H9 (cell line): ENCODE data around the gene LRRC17. TPM values are rescaled to one million over a fixed set of nuclear protein-coding genes. Genes with fewer than 3 reads are reported as not detected.

Experiments used
- DNase-seq: peaks from one replicate; pipeline ENCODE4 v3.0.0-alpha.2; 2017
- H2AFZ ChIP-seq: one replicate; pipeline ENCODE4 v1.6.1; 2013; ENCODE audit warnings: mild to moderate bottlenecking, low read length, control low read depth, moderate library complexity
- H2AK5ac ChIP-seq: 2 replicates; pipeline ENCODE4 v1.6.1; 2013; ENCODE audit warnings: low read length, control low read depth, mixed read lengths; ENCODE audit not compliant: insufficient read length
- H2BK120ac ChIP-seq: one replicate; pipeline ENCODE4 v1.6.1; 2013; ENCODE audit warnings: low read depth, mild to moderate bottlenecking, low read length, control low read depth, inconsistent platforms; ENCODE audit not compliant: poor library complexity, severe bottlenecking
- H2BK12ac ChIP-seq: 2 replicates; pipeline ENCODE4 v1.6.1; 2013; ENCODE audit warnings: low read length, control low read depth, mixed read lengths, low read depth; ENCODE audit not compliant: insufficient read length
- H2BK15ac ChIP-seq: 2 replicates; pipeline ENCODE4 v1.6.1; 2013; ENCODE audit warnings: low read depth, low read length, control low read depth
- H2BK20ac ChIP-seq: one replicate; pipeline ENCODE4 v1.6.1; 2013; ENCODE audit warnings: low read depth, mild to moderate bottlenecking, low read length, control low read depth, inconsistent platforms; ENCODE audit not compliant: poor library complexity, severe bottlenecking
- H2BK5ac ChIP-seq: 2 replicates; pipeline ENCODE4 v1.6.1; 2013; ENCODE audit warnings: low read length, control low read depth, mixed read lengths; ENCODE audit not compliant: insufficient read length
- H3K14ac ChIP-seq: 2 replicates; pipeline ENCODE4 v1.6.1; 2013; ENCODE audit warnings: low read length, control low read depth; ENCODE audit not compliant: insufficient read depth
- H3K18ac ChIP-seq: 2 replicates; pipeline ENCODE4 v1.6.1; 2013; ENCODE audit warnings: low read depth, mild to moderate bottlenecking, mixed read lengths, low read length, control low read depth; ENCODE audit not compliant: insufficient read length
- H3K23ac ChIP-seq: 2 replicates; pipeline ENCODE4 v1.6.1; 2013; ENCODE audit warnings: low read length, control low read depth, mixed read lengths, low read depth; ENCODE audit not compliant: insufficient read length
- H3K23me2 ChIP-seq: 2 replicates; pipeline ENCODE4 v1.6.1; 2013; ENCODE audit warnings: low read depth, mild to moderate bottlenecking, mixed read lengths, low read length, control low read depth; ENCODE audit not compliant: insufficient read length, poor library complexity, severe bottlenecking
- H3K27ac ChIP-seq: 2 replicates; pipeline ENCODE4 v1.5.1; 2013; ENCODE audit warnings: low read length, control low read depth, mixed read lengths, low read depth; ENCODE audit not compliant: insufficient read length
- H3K27me3 ChIP-seq: 2 replicates; pipeline ENCODE4 v1.6.1; 2013; ENCODE audit warnings: low read length, control low read depth, inconsistent platforms; ENCODE audit not compliant: insufficient read depth
- H3K4ac ChIP-seq: 2 replicates; pipeline ENCODE4 v1.6.1; 2013; ENCODE audit warnings: low read depth, mild to moderate bottlenecking, control low read depth, inconsistent platforms, low read length, moderate library complexity
- H3K4me1 ChIP-seq: 2 replicates; pipeline ENCODE4 v1.6.1; 2013; ENCODE audit warnings: low read length, control low read depth, inconsistent platforms; ENCODE audit not compliant: insufficient read depth
- H3K4me2 ChIP-seq: 2 replicates; pipeline ENCODE4 v1.6.1; 2013; ENCODE audit warnings: low read length, control low read depth, mixed read lengths; ENCODE audit not compliant: insufficient read length, insufficient read depth
- H3K56ac ChIP-seq: 2 replicates; pipeline ENCODE4 v1.6.1; 2013; ENCODE audit warnings: low read depth, mild to moderate bottlenecking, mixed read lengths, low read length, control low read depth; ENCODE audit not compliant: insufficient read length
- H3K79me1 ChIP-seq: 2 replicates; pipeline ENCODE4 v1.6.1; 2013; ENCODE audit warnings: low read depth, mild to moderate bottlenecking, moderate library complexity, low read length, control low read depth, inconsistent platforms; ENCODE audit not compliant: insufficient read depth, poor library complexity, severe bottlenecking
- H3K79me2 ChIP-seq: 2 replicates; pipeline ENCODE4 v1.6.1; 2013; ENCODE audit warnings: low read length, control low read depth, inconsistent platforms; ENCODE audit not compliant: insufficient read depth
- H3K9ac ChIP-seq: 2 replicates; pipeline ENCODE4 v1.6.1; 2013; ENCODE audit warnings: low read length, control low read depth, mixed read lengths; ENCODE audit not compliant: insufficient read length; ENCODE audit errors: extremely low read depth
- H3K9me3 ChIP-seq: one replicate; pipeline ENCODE4 v1.6.1; 2013; ENCODE audit warnings: low read depth, low read length, inconsistent platforms; ENCODE audit not compliant: control insufficient read depth
- H3T11ph ChIP-seq: one replicate; pipeline ENCODE4 v1.6.1; 2013; ENCODE audit warnings: mild to moderate bottlenecking, low read length, control low read depth, inconsistent platforms
- H4K20me1 ChIP-seq: one replicate; pipeline ENCODE4 v1.6.1; 2013; ENCODE audit not compliant: control insufficient read depth, insufficient read length, insufficient read depth
- H4K5ac ChIP-seq: 2 replicates; pipeline ENCODE4 v1.6.1; 2013; ENCODE audit warnings: low read depth, mild to moderate bottlenecking, mixed read lengths, low read length, control low read depth; ENCODE audit not compliant: insufficient read length
- H4K8ac ChIP-seq: replicated peaks from 2 replicates; pipeline ENCODE4 v1.6.1; 2013; ENCODE audit warnings: low read length, control low read depth, mixed read lengths, low read depth; ENCODE audit not compliant: insufficient read length
- H4K91ac ChIP-seq: 2 replicates; pipeline ENCODE4 v1.6.1; 2013; ENCODE audit warnings: low read depth, mild to moderate bottlenecking, moderate library complexity, mixed read lengths, low read length, control low read depth; ENCODE audit not compliant: insufficient read length
- H3K27ac Mint-ChIP-seq, 3 experiments: 2 replicates in 2 of 3; 3 replicates in 1 of 3; pipeline ENCODE4 v1.8.0; 2020 to 2021; ENCODE audit warnings: mixed read lengths in 3 of 3, mild to moderate bottlenecking in 1 of 3, moderate library complexity in 1 of 3
- H3K27me3 Mint-ChIP-seq: 2 replicates; pipeline ENCODE4 v1.8.0; 2021; ENCODE audit warnings: low read depth, mild to moderate bottlenecking, moderate library complexity, mixed read lengths
- H3K36me3 Mint-ChIP-seq, 3 experiments: 2 replicates in 2 of 3; 3 replicates in 1 of 3; pipeline ENCODE4 v1.8.0; 2020 to 2021; ENCODE audit warnings: low read depth in 3 of 3, mixed read lengths in 3 of 3; ENCODE audit not compliant: insufficient read depth in 1 of 3
- H3K4me1 Mint-ChIP-seq, 2 experiments: 2 replicates each; pipeline ENCODE4 v1.8.0; 2020; ENCODE audit warnings: mixed read lengths in 2 of 2
- H3K4me3 Mint-ChIP-seq, 2 experiments: 2 replicates in 1 of 2; 3 replicates in 1 of 2; pipeline ENCODE4 v1.8.0; 2020 to 2021; ENCODE audit warnings: mild to moderate bottlenecking in 2 of 2, mixed read lengths in 2 of 2, moderate library complexity in 1 of 2
- H3K9me3 Mint-ChIP-seq, 2 experiments: 2 replicates in 1 of 2; 3 replicates in 1 of 2; pipeline ENCODE4 v1.8.0; 2020; ENCODE audit warnings: mild to moderate bottlenecking in 2 of 2, mixed read lengths in 2 of 2, moderate library complexity in 1 of 2
- CTCF ChIP-seq: fragments of 200-600 bp; sonication (generic); conservative IDR thresholded peaks from 3 replicates; pipeline ENCODE4 v1.8.0; 2021; ENCODE audit warnings: antibody characterized with exemption, mild to moderate bottlenecking
- WGBS: extraction: QIAGEN DNeasy Blood & Tissue Kit; methylation state at CpG from one replicate; pipeline ENCODE4 v1.1.7; 2013; ENCODE audit warnings: missing lambda C conversion rate, low lambda C conversion rate, mixed read lengths; ENCODE audit not compliant: insufficient read length; ENCODE audit errors: extremely low coverage; 5-methylcytosine and 5-hydroxymethylcytosine counted together
- long read RNA-seq: library from polyadenylated mRNA; unstranded; transcript quantifications from one replicate; pipeline ENCODE4 v2.0.0, GENCODE V29; 2020
- total RNA-seq: library from RNA; stranded (reverse); gene quantifications from 2 replicates; pipeline ENCODE4 v1.2.1, GENCODE V29; 2021

The LRRC17 gene
- total RNA-seq, result 2.0 and 2.1 TPM in 2 replicates
- long read RNA-seq, partial matches to known transcripts, result 5 of 13 reads
- long read RNA-seq, other reads (novel, unspliced or antisense), result 3 of 13 reads

- TF ChIP-seq CTCF, result no peak
- Histone ChIP-seq H4K8ac (no peak within 1 kb of the TSS), H3K9me3 (no peaks in the 10 kb centered on the region), H3K23me2 (no peaks in the 10 kb centered on the region), H4K91ac (no peak within 1 kb of the TSS), H2AK5ac (no peak within 1 kb of the TSS), H3K4me2 (peak within 1 kb of the TSS; percentile 32), H3K56ac (no peak within 1 kb of the TSS), H3K4me1 (peaks cover 3% of the 10 kb centered on the region), H2BK5ac (no peak within 1 kb of the TSS), H2BK12ac (no peak within 1 kb of the TSS), H2BK15ac (no peak within 1 kb of the TSS), H2BK20ac (no peak within 1 kb of the TSS), H3K27me3 (no peaks in the 10 kb centered on the region), H3K23ac (no peak within 1 kb of the TSS), H3T11ph (no peak within 1 kb of the TSS), H3K27ac (no peak within 1 kb of the TSS), H3K18ac (no peak within 1 kb of the TSS), H4K5ac (no peak within 1 kb of the TSS), H4K20me1 (no peaks in the 10 kb centered on the region), H3K14ac (no peak within 1 kb of the TSS), H3K79me2 (no peaks in the 10 kb centered on the region), H3K4ac (no peak within 1 kb of the TSS), H2AFZ (no peak within 1 kb of the TSS), H3K79me1 (no peaks in the 10 kb centered on the region), H2BK120ac (no peak within 1 kb of the TSS), H3K9ac (no peak within 1 kb of the TSS)
- no peak for DNase-seq
- Mint-ChIP-seq H3K4me1 (peaks cover 35 to 46% of the 10 kb centered on the region in 2 experiments), H3K27ac (peak within 1 kb of the TSS in 2 of 3 experiments; percentile 38 to 87; a peak in 2 of 7 replicates), H3K4me3 (peak within 1 kb of the TSS in 1 of 2 experiments; percentile 16; a peak in 1 of 5 replicates), H3K27me3 (no peaks in the 10 kb centered on the region), H3K9me3 (no peaks in the 10 kb centered on the region), H3K36me3 (peaks cover under 1 to 3% (median 2%) of the 10 kb centered on the region in 3 experiments; a peak in 3 of 7 replicates)
- no CpG with 5 or more reads among the region's 6 CpGs for WGBS
These were observed at the start of gene LRRC17 for GRCh38 chr7:102912742-102913141. TSS of gene LRRC17 (plus strand) at chr7:102913000. CDS start at chr7:102933914, 20,914 bp downstream.
